ENCODE results near the gene CKAP4. TPM values are rescaled to one million over a fixed set of nuclear protein-coding genes. Genes with fewer than 3 reads are reported as not detected.

The CKAP4 gene
- total RNA-seq, 1 donor from 2014 or later = 56.8 TPM

Other genes with a start within 250 kb of the CKAP4 start
- gene NUAK1, start 109.1 kb downstream of the CKAP4 start, total RNA-seq = 66.8 TPM
- gene TCP11L2, start 54.7 kb upstream of the CKAP4 start, total RNA-seq = 61.2 TPM
- gene POLR3B, start 109.7 kb upstream of the CKAP4 start, total RNA-seq = 9.4 TPM

All from cardiac septum (tissue), 1 donor.